SW480 (cell line): Measurements from ENCODE around the gene EPHA10.
"Not testable (repeated sequence)": the region's sequence is repeated elsewhere in the genome, so short reads cannot be mapped to it uniquely, and the experiment has no call there.

Source experiments
- DNase-seq: peaks from one replicate; pipeline ENCODE4 v3.0.0-alpha.2; 2016; ENCODE audit warnings: low spot score

EPHA10 gene

DNA sequence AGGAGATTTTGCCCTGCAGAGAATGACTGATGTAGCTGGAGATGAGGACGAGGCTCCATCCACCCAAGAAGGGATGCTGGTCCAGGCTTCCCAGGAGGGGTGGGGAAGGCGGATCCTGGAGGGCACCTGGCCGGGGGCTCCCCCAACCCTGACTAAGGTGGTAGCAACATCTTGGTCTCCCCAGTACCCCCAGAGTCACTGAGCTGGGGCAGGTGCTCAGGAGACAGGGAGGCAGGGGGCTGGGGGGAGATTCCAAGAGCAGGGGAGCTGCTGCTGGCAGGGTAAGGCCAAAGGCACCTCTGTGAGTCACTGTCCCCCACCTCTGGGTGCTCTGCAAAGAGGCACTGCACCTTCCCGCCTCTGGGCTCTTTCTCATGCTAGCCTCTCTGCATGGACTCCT, 48.6 kb downstream of the EPHA10 start:
- DNase-seq, result no peak

DNA sequence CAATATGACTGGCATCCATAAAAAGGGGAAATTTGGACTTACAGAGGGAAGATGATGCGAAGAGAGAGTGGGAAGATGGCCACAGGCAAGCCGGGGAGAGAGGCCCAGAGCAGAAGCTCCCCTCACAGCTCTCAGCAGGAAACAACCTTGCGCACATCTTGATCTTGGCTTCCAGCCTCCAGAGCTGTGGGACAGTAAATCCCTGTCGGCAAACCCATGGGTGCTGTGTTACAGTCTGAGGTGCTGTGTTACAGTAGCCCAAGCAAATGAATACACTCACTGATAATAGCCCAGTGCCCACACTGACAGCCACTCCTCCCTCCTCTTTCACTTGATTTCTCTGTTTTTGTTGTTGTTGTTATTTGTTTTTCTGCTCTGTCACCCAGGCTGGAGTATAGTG, 50.2 kb downstream of the EPHA10 start:
- no peak for DNase-seq

DNA sequence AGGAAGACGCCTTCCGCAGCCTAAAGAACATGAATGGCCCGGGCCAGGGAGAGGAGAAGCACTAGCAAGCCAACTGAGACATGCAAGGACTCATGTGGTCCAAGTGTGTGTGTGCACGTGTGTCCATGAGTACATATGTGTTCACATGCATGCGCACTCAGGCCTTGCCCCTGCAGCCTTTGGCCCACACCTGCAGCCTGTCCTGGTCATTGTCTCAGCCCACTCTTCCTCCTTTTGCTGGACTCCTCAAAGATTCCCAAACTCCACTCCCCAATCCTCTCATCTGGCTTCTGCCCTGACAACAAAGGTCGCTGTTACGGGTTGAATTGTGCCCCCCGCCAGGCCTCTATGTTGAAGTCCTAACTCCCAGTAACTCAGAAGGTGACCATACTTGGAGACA, 50.7 kb downstream of the EPHA10 start:
- DNase-seq, result no peak

DNA sequence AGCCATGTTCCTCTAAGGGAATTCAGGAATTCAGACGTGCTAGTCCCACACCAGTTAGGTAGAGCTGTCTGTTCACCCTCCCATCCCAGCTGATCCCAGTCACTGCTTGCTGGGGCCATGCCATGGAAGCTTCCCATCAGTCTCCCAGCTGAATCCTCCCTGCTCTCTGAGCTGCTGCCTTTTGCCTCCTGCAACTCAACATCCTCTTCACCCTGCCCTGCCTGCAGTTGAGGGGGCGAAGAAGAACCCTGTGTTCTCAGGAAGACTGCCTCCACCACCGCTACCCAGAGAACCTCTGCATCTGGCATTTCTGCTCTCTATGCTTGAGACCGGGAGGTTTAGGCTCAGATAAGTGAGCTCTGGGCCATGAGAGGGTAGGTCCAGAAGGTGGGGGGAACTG, 56.4 kb downstream of the EPHA10 start:
- DNase-seq, result no peak

DNA sequence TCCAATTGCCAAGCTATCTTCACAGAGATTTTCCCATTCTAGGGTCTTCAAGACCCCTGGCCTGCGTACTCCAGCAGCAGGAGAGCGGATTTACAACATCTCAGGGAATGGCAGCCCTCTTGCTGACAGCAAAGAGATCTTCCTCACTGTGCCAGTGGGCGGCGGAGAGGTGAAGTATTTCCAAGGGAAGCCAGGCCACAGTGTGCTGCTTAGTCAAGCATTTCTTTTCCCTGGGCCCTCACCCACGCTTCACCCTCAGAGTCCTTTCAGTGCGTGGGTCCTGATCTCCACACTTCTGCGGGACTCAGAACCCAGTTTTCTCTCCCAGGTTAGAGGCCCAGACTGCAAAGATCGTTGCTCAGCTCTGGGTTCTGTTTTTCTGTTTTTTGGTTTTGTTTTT, 59.5 kb downstream of the EPHA10 start:
- no peak for DNase-seq

DNA sequence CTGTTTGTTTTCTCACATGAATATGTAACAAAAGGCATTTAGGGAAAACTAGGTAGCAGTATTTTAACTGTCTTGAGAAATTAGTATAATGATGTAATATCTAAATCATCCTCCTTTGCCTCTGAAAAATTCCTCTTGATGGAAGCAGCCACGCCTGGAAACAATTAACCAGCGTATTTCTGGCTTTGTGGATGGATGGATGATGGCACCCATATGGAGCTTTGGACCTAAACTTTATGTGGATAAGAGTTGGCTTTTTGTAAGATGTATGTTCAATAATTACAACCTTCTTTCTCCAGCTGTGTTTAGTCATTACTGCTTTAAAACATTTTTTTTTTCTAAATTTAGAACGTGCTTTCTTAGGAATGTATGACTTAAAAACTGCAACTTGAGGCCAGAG, 60.0 kb downstream of the EPHA10 start:
- no peak for DNase-seq

DNA sequence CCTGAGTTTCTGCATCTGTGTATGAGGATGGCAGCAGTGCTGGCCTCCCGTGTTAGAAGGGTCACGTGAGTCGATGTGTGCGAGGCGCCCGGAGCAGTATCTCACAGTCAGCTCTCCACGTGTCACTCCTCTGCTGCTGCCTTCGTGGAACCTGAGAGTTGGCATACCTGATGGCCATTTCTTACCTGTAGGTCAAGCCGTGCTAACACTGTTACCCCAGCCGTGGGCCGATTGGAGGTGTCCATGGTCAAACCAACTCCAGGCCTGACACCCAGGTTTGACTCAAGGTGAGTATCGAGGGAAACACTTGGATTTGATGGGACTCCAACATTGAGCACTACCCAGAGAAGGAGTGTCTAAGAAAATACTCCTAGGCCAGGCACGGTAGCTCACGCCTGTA, 61.9 kb downstream of the EPHA10 start:
- no peak for DNase-seq

DNA sequence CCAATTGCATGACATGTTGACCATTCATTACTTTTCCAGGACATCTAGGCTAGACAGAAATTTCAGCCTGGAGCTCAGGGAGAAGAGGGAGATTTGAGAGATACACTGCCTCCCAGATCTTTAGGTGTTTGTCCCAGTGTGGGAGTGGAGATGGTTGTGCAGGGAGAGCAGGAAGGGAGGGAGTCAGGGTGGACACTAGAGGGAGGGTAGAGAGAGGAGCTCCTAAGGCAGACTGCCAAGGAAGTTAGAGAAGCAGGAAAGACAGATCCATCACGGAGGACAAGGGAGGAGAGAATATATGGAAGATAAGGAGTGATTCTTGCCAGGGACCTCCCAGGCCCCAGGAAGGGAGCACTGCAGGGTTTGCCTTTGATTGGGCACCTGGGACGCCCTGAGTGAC, 63.9 kb downstream of the EPHA10 start:
- DNase-seq, result no peak

DNA sequence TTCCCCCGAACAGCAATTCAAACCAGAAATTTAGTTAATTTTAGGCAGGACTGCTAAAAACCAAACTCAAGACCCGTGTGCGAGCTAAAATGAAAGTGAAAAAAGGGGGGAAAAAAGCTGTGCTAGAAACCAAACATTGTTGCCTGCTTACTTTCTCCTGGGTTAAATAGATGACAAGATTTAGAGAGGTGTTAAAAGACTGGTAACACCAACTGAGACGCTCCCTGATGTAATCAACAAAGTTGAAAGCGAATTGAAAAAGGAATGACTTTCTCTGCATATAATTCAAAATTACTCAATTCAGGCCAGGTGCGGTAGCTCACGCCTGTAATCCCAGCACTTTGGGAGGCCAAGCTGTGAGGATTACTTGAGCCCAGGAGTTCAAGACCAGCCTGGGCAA, 65.8 kb downstream of the EPHA10 start:
- DNase-seq, result no peak

DNA sequence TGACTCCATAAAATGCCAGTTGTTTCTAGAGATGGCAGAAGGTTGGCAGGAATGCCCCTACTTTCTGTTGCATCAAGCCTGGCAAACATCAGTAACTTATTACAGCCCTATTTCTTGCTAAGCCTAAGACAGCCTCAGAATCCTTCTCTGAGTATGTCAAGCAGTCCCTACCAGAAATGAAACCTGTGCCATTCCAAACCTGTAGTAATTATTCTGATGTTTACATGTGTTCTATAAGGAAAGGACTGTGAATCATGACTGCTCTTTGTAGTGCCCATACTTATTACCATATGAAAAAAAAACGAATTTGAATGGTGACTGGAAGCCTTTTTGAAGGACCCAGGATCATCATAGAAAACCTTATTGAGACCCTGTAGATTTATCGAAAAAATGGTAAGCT, 67.2 kb downstream of the EPHA10 start:
- no peak for DNase-seq

DNA sequence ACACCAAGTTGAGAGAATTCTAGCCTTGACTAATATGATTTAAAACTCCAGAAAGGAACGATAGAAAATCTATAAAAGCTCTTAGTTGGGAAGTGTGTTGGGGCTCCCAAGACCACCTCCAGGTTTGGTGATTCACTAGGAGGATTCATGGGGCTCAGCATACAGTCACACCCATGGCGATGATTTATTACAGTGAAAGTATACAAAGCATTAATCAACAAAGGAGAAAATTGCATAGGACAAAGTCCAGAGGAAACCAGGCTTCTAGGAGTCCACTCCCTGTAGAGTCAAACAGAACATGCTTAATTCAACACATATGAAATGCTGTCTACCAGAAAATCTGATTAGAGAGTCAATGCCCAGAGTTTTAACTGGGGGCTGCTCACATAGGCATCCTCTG, 67.8 kb downstream of the EPHA10 start:
- DNase-seq, result peak; percentile 33

DNA sequence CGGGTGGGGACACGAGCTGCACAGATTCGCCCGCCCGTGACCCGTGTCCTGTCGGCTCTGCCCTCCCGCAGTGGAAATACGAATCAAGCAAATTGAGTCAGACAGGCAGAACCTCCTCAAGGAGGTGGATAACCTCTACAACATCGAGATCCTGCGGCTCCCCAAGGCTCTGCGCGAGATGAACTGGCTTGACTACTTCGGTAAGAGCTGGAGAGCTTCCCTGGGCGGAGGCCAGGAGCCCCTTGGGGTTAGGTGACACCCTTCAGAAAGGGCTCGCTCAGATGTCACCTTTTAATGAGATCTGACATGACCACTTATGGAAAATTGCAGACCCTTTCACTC, 72.1 kb downstream of the EPHA10 start:
- no peak for DNase-seq

DNA sequence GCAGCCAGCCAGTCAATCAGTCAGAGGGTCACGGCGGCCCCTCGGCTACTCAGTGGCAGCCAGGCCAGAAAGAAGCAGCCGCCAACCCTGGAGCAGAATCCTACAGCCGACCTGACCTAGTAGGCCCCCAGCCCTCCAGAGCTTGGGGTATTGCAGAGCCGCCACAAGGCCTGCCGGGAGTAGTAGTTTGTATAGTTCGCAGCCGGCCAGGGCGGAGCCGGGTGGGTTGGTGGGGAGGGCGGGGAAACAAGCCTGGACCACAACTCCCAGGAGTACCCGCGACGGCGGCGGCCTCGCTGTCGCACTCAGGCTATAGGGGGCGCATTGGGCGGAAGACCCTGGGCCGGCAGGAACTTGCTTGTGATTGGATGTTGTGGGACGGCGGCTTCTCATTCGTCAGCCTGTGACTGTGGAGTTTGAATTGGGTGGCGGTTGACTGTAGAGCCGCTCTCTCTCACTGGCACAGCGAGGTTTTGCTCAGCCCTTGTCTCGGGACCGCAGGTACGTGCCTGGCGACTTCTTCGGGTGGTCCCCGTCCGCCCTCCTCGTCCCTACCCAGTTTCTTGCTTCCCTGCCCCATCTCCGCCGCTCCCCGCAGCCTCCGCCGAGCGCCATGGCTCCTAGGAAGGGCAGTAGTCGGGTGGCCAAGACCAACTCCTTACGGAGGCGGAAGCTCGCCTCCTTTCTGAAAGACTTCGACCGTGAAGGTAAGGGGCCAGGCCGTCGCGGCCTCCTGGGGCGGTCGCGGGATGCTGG, 72.7 kb downstream of the EPHA10 start, which contains the start of gene CDCA8:
Gene CDCA8 (plus strand): TSS at position 439 of the 756 bp plus-strand sequence. CDS start 175 bp downstream, at position 614.
- DNase-seq, result peak; percentile 95

DNA sequence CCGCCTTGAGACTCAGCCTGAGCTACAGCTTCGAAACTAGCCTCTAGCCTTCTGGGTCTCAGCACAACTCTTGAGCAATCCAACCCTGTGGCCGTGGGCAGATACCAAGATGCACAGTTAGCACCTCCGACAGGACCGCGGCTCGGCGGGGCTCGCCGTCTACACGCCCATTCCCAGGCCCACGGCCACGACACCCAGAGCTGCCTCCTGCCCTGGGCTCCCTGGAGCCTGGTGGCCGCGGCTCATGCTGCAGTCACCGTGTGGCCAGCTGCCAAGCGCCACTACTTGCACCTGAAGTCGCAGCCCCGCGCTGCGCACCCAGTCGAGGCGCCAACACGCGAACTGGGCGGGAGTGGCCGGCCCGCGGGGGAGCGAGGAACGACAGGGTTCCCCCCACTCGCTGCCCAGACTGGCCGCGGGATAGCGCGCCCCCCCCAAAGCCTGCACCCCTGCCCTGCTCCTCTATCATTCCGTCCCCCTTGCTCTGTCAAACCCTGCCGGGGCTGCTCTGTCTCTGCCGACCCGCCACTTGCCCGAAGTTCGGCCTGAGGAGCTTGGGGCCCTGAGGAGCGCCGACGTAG, 73.3 kb downstream of the EPHA10 start:
- DNase-seq, result peak; percentile 34

DNA sequence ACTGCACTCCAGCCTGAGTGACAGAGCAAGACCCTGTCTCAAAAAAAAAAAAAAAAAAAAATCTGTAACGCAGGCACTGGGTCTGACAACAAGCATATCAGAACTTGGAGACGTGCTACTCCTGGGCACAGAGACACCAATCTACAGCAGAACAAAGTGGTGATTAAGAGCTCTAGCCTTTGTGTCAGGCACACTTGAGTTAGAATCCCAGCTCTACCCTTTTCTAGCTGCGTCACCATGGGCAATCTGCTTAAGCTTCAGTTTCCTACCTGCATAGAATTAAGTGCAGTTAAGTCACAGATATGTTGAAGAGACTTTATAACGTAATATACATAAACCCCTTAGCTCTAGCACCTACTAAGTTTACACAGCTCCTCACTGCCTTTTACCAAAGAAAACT, 76.0 kb downstream of the EPHA10 start:
- no peak for DNase-seq

DNA sequence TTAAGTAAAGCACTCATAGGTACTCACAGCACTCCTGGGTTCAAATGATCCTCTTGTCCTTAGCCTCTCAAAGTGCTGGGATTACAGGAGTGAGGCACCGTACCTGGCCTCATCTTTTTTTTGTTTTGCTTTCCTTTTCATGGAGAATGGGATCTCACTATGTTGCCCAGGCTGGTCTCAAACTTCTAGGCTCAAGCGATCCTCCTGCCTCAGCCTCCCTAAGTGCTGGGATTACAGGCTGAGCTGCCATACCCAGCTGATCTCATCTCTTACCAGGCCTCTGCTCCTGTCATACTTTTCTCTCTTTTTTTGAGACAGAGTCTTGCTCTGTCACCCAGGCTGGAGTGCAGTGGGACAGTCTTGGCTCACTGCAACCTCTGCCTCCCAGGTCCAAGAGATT, 77.2 kb downstream of the EPHA10 start:
- not testable (repeated sequence) for DNase-seq

DNA sequence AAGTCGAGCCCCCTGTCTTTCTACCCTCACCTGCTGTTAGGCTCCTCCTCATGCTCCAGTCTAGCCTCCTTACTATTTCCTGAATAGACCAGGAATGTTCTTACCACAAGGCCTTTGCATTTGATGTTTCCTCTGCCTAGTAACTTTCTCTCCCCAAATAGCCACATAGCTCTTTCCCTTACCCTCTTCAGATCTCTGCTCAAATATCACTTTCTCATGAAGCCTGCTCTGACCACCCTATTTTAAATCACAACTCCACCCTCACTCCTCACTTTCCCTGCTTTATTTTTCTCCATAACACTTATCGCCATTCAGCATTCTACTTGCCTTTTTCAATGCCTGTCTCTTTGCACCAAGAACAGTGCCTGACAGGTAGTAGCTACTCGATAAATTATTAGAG, 79.2 kb downstream of the EPHA10 start:
- no peak for DNase-seq

DNA sequence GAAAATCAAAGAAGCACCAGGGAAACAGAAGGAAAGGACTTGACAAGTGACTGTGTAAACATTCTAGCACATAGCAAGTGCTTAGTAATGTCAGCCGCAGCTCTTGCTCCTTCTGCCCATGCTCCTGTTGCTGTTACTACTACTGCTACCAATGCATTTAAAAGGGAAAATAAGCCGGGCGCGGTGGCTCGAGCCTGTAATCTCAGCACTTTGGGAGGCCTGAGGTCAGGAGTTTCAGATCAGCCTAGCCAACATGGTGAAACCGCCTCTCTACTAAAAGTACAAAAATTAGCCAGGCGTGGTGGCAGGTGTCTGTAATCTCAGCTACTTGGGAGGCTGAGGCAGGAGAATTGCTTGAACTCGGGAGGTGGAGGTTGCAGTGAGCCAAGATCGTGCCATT, 80.7 kb downstream of the EPHA10 start:
- DNase-seq, result not testable (repeated sequence)

DNA sequence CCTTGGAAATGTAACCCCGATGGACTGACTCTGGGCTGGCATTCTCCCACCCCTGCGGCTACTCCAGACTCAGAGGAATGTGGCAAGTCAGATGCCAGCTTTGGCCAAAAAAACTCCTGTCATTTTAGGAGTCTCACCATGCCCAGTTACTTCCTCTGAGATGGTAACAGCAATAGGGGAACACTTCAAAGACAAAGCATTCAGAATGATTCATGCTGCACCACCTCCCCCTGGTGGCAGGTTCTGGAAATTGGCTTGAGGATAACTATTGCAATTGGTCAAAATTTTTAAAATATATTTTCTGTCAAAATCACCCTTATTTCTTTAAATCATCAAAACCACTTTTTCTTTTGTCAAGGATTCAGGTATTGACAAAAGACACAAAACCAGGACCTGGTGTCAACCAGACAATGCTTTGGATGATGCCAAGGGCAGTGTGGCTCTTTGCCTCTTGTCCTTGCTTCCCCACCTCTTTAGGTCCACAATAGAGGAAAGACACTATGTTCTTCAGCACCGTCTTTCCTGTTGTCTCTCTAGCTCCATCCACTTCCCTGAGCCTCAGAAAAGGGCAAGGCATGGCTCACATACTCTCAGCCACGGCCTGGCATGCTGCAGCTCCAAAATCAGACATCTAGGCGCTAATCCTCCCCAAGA, 82.5 kb downstream of the EPHA10 start:
- DNase-seq, result peak; percentile 41

DNA sequence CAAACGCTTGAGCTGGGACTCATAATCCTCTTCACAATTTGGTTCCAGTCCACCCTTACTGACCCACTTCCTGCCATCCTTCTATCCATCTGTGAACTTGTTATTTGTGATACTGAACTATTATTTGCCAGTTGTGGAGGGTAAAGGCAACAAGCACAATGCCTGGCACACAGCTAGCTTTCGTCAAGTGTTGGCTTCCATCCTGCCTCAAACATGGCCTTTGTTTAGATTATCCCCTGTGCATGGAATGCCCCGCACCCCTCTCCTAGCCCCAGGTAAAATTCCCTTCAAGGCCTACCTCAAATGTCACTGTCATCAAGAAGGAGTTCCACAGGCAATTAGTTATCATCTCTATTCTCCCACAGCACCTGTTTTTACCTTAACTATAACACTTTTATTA, 84.0 kb downstream of the EPHA10 start:
- no peak for DNase-seq

DNA sequence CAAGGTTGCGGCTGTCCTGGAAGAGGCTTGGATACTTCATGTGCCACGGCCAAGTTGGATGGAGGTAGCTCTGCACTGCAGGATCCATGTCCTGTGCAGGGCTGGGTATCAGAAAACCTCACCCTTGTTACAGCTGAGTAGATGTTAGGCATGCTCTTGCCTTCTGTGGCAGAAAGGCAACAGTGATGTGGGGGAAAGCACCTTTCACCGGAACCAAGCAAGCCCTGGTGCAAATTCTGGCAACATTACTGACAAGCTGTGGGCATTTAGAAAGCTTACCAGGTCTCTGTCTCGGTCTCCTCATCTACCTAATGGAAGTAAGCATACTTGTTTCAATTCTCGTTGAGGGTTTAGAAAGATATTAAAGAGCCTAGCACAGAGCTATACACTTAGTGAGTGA, 87.1 kb downstream of the EPHA10 start:
- no peak for DNase-seq

DNA sequence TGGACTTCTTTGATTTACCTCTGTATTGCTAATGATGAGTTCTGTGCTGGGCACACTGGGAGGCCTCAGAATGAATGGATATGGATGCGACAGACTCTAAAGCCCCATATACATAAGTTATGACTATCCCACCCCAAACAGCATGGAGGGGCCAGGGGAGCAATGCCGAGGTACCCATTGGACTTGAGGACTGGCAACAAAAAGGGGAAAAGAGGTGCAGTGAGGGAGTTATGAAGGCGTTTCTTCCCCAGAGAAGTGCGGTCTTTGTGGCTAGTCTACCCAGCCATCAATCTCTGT, 87.8 kb downstream of the EPHA10 start:
- DNase-seq, result no peak

DNA sequence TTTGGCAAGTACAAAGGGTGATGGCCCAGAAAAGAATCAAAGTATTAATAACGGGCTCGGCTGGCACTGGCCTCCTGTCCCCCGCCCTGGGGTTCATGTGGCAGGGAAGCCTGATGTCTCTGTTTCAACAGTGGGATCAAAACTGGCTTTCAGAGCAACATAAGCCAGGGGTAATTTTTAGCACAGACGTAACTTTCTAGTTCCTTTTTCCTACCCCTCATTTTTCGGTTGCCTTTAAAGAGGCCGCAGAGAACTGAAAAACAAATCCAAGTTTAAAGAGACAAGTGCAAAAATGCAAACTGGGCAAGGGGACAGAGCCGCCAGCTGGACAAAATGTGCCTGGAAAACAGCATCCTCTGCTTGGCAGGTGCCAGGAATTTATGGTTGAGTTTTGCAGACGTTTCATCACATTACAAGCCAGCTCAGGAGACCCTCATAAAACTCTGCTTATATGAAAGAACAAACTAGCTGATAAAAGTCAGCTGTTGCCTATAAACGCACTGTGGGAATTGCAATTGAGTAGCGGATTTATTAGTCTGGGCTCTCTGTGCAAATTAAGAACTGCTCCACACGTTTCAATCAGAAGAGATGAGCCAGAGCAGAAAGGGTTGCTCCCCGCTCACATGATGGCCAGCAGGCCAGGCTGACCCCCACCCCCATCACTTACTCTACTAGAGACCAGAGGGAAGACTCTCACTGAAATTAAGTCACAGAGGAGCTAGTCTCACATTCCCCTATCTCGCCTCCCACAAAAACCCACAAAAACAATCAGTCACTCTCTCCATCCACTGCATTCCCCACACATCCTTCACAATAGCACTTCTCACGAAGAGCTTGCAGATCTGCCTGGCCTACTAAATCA, 88.4 kb downstream of the EPHA10 start:
- DNase-seq, result no peak
